ENCODE measurements around the gene LDAH.

DNA sequence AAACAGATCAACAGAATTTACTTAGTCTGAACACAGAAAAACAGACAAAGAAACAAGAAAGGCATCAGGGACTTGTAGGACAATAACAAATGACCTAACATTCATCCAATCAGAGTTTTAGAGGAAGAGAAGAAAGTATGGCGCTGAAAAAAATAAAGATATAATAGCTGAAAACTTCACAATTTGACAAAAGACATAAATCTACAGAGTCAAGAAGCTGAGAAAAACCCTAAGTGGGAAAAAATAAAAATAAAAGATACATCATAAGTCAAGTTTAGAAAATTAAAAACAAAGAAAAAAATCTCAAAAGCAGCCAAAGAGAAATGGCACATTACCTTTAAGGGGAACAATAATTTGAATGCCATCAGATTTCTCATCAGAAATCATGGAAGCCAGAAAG, 7.7 kb downstream of the LDAH start:
- TF ChIP-seq, protein P1, sequence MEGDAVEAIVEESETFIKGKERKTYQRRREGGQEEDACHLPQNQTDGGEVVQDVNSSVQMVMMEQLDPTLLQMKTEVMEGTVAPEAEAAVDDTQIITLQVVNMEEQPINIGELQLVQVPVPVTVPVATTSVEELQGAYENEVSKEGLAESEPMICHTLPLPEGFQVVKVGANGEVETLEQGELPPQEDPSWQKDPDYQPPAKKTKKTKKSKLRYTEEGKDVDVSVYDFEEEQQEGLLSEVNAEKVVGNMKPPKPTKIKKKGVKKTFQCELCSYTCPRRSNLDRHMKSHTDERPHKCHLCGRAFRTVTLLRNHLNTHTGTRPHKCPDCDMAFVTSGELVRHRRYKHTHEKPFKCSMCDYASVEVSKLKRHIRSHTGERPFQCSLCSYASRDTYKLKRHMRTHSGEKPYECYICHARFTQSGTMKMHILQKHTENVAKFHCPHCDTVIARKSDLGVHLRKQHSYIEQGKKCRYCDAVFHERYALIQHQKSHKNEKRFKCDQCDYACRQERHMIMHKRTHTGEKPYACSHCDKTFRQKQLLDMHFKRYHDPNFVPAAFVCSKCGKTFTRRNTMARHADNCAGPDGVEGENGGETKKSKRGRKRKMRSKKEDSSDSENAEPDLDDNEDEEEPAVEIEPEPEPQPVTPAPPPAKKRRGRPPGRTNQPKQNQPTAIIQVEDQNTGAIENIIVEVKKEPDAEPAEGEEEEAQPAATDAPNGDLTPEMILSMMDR (IDR thresholded peaks at IDR 0.05): no peak
- TF ChIP-seq ZFX (IDR thresholded peaks at IDR 0.05; ENCODE audit: borderline replicate concordance): no peak
